Fibroblast of mammary gland (primary cell): ENCODE data around the gene WWC1.

Source experiments
- DNase-seq: peaks from one replicate; pipeline ENCODE4 v3.0.0-alpha.2; 2010; ENCODE audit warnings: low read depth
- H3K4me3 ChIP-seq: 2 replicates; pipeline ENCODE4 v1.5.1; 2011; ENCODE audit warnings: low read depth, mild to moderate bottlenecking, low read length, moderate library complexity; ENCODE audit not compliant: control insufficient read depth
- CTCF ChIP-seq: conservative IDR thresholded peaks from 2 replicates; pipeline ENCODE4 v1.5.1; 2011; ENCODE audit warnings: low read depth, low read length, inconsistent platforms; ENCODE audit not compliant: control insufficient read depth, insufficient read depth

WWC1 gene

GRCh38 chr5:168292786-168293696, 1.6 kb downstream of the WWC1 start:
- no peak overlapping the region for H3K4me3 ChIP-seq
- TF ChIP-seq CTCF, result no peak
- DNase-seq, result no peak

- peak; percentile 63 for DNase-seq
- H3K4me3 ChIP-seq, result no peak overlapping the region
- TF ChIP-seq CTCF, result peak; percentile 55
Measured at GRCh38 chr5:168295574-168296201, 4.2 kb downstream of the WWC1 start.

GRCh38 chr5:168296682-168297081, 5.2 kb downstream of the WWC1 start:
- DNase-seq, result no peak
- no peak overlapping the region for H3K4me3 ChIP-seq
- TF ChIP-seq CTCF, result no peak

GRCh38 chr5:168298949-168299348, 7.5 kb downstream of the WWC1 start:
- H3K4me3 ChIP-seq, result no peak overlapping the region
- no peak for DNase-seq
- no peak for TF ChIP-seq CTCF

GRCh38 chr5:168299372-168299771, 7.9 kb downstream of the WWC1 start:
- no peak overlapping the region for H3K4me3 ChIP-seq
- DNase-seq, result no peak
- no peak for TF ChIP-seq CTCF

GRCh38 chr5:168300326-168301182, 9.1 kb downstream of the WWC1 start:
- no peak overlapping the region for H3K4me3 ChIP-seq
- no peak for DNase-seq
- TF ChIP-seq CTCF, result no peak
